Measurements from ENCODE around the gene GADD45GIP1.

GRCh38 chr19:12979974-12980373 lies 23.0 kb upstream of the GADD45GIP1 start:
- TF ChIP-seq CTCF (IDR thresholded peaks at IDR 0.05) (no peak), POLR2A (IDR thresholded peaks at IDR 0.05) (no peak)
